SK-N-SH (cell line): ENCODE measurements around the gene HLA-DRB1. TPM values are rescaled to one million over a fixed set of nuclear protein-coding genes. Genes with fewer than 3 reads are reported as not detected.

Experiments
- CTCF ChIA-PET: fragments of 300-600, 350-600 bp; formaldehyde crosslinking; extraction: SDS; loops from one replicate; lab custom pipeline; 2021; lab: Yijun Ruan, JAX
- POLR2A ChIA-PET: fragments of 350-600 bp; sonication (Branson Sonifier 250); formaldehyde crosslinking; extraction: SDS; loops from one replicate; lab custom pipeline; 2020; ENCODE audit warnings: antibody characterized with exemption, inconsistent platforms; lab: Yijun Ruan, JAX
- DNase-seq: peaks from one replicate; pipeline ENCODE4 v3.0.0; 2012
- H2AFZ ChIP-seq: fragments of 200-600 bp; sonication (generic); 2 replicates; pipeline ENCODE4 v1.8.1; 2016; ENCODE audit warnings: antibody characterized with exemption, mild to moderate bottlenecking, low read depth
- H3F3A ChIP-seq: fragments of 200-600 bp; sonication (generic); replicated peaks from 2 replicates; pipeline ENCODE3; 2016; ENCODE audit warnings: antibody characterized with exemption, mild to moderate bottlenecking; ENCODE audit not compliant: insufficient read depth
- H3K27ac ChIP-seq, 2 experiments: fragments of 200-500 bp in 1 of 2; fragments of 200-600 bp in 1 of 2; sonication (Bioruptor generic) in 1 of 2; sonication (generic), shearing (Covaris generic) in 1 of 2; 2 replicates each; pipeline versions ENCODE4 v1.5.1 to v1.6.1; 2014 to 2016; ENCODE audit warnings: low read depth in 2 of 2, inconsistent platforms in 1 of 2, low read length in 1 of 2, mild to moderate bottlenecking in 1 of 2, mixed read lengths in 1 of 2
- H3K27me3 ChIP-seq: fragments of 200-600 bp; sonication (generic), shearing (Covaris generic); 2 replicates; pipeline ENCODE4 v1.6.1; 2016; ENCODE audit warnings: mixed run types; ENCODE audit not compliant: insufficient read depth
- H3K36me3 ChIP-seq, 2 experiments: fragments of 200-500 bp in 1 of 2; fragments of 200-600 bp in 1 of 2; sonication (Bioruptor generic) in 1 of 2; sonication (generic) in 1 of 2; replicated peaks in 1 of 2; 2 replicates each; pipeline versions ENCODE3 to v1.5.1; 2014 to 2016; ENCODE audit warnings: low read length in 1 of 2, mild to moderate bottlenecking in 1 of 2; ENCODE audit not compliant: insufficient read depth in 2 of 2, control insufficient read depth in 1 of 2
- H3K4me1 ChIP-seq, 2 experiments: fragments of 200-500 bp in 1 of 2; fragments of 200-600 bp in 1 of 2; sonication (Bioruptor generic) in 1 of 2; sonication (generic), shearing (Covaris generic) in 1 of 2; 2 replicates each; pipeline versions ENCODE4 v1.5.1 to v1.6.1; 2014 to 2016; ENCODE audit warnings: low read depth in 1 of 2, low read length in 1 of 2, mixed run types in 1 of 2; ENCODE audit not compliant: insufficient read depth in 2 of 2, control insufficient read depth in 1 of 2
- H3K4me2 ChIP-seq: fragments of 200-600 bp; sonication (generic), shearing (Covaris generic); 2 replicates; pipeline ENCODE4 v1.6.1; 2017; ENCODE audit warnings: mixed run types
- H3K4me3 ChIP-seq, 2 experiments: fragments of 200-500 bp in 1 of 2; fragments of 200-600 bp in 1 of 2; sonication (Bioruptor generic) in 1 of 2; sonication (generic), shearing (Covaris generic) in 1 of 2; 2 replicates each; pipeline versions ENCODE4 v1.5.1 to v1.8.1; 2014 to 2016; ENCODE audit warnings: low read depth in 2 of 2, inconsistent platforms in 1 of 2, low read length in 1 of 2, mild to moderate bottlenecking in 1 of 2, mixed read lengths in 1 of 2, moderate library complexity in 1 of 2
- H3K79me2 ChIP-seq: fragments of 200-600 bp; sonication (generic); 2 replicates; pipeline ENCODE4 v1.8.1; 2017; ENCODE audit warnings: mild to moderate bottlenecking; ENCODE audit not compliant: insufficient read depth
- H3K9ac ChIP-seq: fragments of 200-600 bp; sonication (generic); 2 replicates; pipeline ENCODE4 v1.6.1; 2017; ENCODE audit warnings: mixed run types
- H3K9me2 ChIP-seq: fragments of 200-600 bp; sonication (generic); 2 replicates; pipeline ENCODE4 v1.6.1; 2017; ENCODE audit warnings: mixed run types
- H3K9me3 ChIP-seq: fragments of 200-600 bp; sonication (generic); 2 replicates; pipeline ENCODE4 v1.6.1; 2017; ENCODE audit warnings: mixed run types, mild to moderate bottlenecking, moderate library complexity
- H4K20me1 ChIP-seq: fragments of 200-600 bp; sonication (generic); 2 replicates; pipeline ENCODE4 v1.6.1; 2017; ENCODE audit warnings: mild to moderate bottlenecking, mixed run types; ENCODE audit not compliant: insufficient read depth
- EP300 ChIP-seq, 2 experiments: IDR thresholded peaks; 2 replicates each; pipeline versions ENCODE4 v1.4.0 to v1.6.1; 2012; ENCODE audit warnings: borderline replicate concordance in 1 of 2, low read depth in 1 of 2, low read length in 1 of 2
- EZH2phosphoT487 ChIP-seq: fragments of 200-600 bp; sonication (generic); IDR thresholded peaks from 2 replicates; pipeline ENCODE4 v1.6.1; 2017; ENCODE audit warnings: low read depth, mixed run types, mild to moderate bottlenecking, antibody characterized with exemption, moderate library complexity, borderline replicate concordance
- FOSL2 ChIP-seq: IDR thresholded peaks from 2 replicates; pipeline ENCODE4 v1.4.0; 2012; ENCODE audit warnings: low read depth, mild to moderate bottlenecking, moderate library complexity, borderline replicate concordance
- JUND ChIP-seq: IDR thresholded peaks from 2 replicates; pipeline ENCODE4 v1.4.0; 2012
- MXI1 ChIP-seq: IDR thresholded peaks from 2 replicates; pipeline ENCODE4 v1.6.1; 2012; ENCODE audit warnings: mild to moderate bottlenecking, low read depth, low read length, improper control_type of control experiment
- RCOR1 ChIP-seq: fragments of 150-350 bp; IDR thresholded peaks from 2 replicates; pipeline ENCODE4 v1.6.1; 2017; ENCODE audit warnings: antibody characterized with exemption, low read length
- SIN3A ChIP-seq: IDR thresholded peaks from 2 replicates; pipeline ENCODE4 v1.6.1; 2012; ENCODE audit warnings: low read depth, mild to moderate bottlenecking, low read length, moderate library complexity, borderline replicate concordance
- WGBS: methylation state at CpG from one replicate; pipeline ENCODE4 v1.1.6; 2017; ENCODE audit warnings: low lambda C conversion rate; 5-methylcytosine and 5-hydroxymethylcytosine counted together
- polyA plus RNA-seq, 3 experiments: library from polyadenylated mRNA; depleted of rRNA; stranded (reverse); fragments of >200 nt; gene quantifications; 2 replicates each; pipeline ENCODE4 v1.2.3, GENCODE V29; 2012
- TF ChIP-seq, protein P1 (sequence below): IDR thresholded peaks from 2 replicates; pipeline ENCODE4 v1.4.0; 2012; ENCODE audit warnings: low read depth
- TF ChIP-seq, protein P2 (sequence below): fragments of 150-350 bp; IDR thresholded peaks from 2 replicates; pipeline ENCODE4 v1.6.1; 2016; ENCODE audit warnings: mild to moderate bottlenecking, low read depth, low read length
- TF ChIP-seq, protein P3 (sequence below): IDR thresholded peaks from 2 replicates; pipeline ENCODE4 v1.6.1; 2012; ENCODE audit warnings: mild to moderate bottlenecking, low read depth, low read length, moderate library complexity
- TF ChIP-seq, protein P4 (sequence below): fragments of 200-600 bp; sonication (generic); IDR thresholded peaks from 2 replicates; pipeline ENCODE4 v1.6.1; 2017; ENCODE audit warnings: antibody characterized with exemption, mild to moderate bottlenecking, moderate library complexity
- TF ChIP-seq, protein P5 (sequence below): IDR thresholded peaks from 2 replicates; pipeline ENCODE4 v1.4.0; 2012; ENCODE audit warnings: low read depth, borderline replicate concordance

Gene HLA-DRB1
- polyA plus RNA-seq, 1 of the 3 experiments (the other 2 are of a cell fraction), result not detected

DNA sequence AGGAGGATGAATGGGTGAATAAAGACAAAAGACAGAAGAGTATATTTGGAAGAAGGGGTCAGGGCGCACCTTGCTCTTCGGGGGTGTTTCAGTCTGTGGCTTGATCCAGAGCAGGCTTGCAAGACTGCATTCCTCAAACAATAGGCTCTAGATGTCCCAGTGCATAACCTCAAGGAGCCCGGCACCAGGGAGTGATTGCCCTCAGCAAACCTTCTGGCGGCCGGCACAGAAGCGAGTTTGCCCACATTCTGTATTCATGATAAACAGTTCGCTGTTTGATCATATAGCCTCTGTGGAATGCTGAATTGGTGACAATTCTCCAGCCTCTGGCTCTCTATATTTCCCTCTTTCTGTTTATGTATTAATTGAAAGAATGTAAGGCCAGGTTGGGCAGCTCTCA lies 29.9 kb downstream of the HLA-DRB1 start:
- ChIA-PET CTCF (no interaction called here), POLR2A (no interaction called here)
- Histone ChIP-seq H3K4me2 (no peak overlapping the region), H2AFZ (no peak overlapping the region), H3K9me3 (no peaks in the 10 kb centered on the region), H3K4me3 (no peak overlapping the region), H3K4me1 (no peaks in the 10 kb centered on the region), H3F3A (no peaks in the 10 kb centered on the region), H3K79me2 (no peaks in the 10 kb centered on the region), H3K27me3 (no peaks in the 10 kb centered on the region), H3K9ac (no peak overlapping the region), H3K27ac (no peak overlapping the region), H3K36me3 (no peaks in the 10 kb centered on the region), H4K20me1 (no peaks in the 10 kb centered on the region), H3K9me2 (no peaks in the 10 kb centered on the region)
- TF ChIP-seq, protein P1, sequence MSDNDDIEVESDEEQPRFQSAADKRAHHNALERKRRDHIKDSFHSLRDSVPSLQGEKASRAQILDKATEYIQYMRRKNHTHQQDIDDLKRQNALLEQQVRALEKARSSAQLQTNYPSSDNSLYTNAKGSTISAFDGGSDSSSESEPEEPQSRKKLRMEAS, result no peak
- TF ChIP-seq, protein P2, sequence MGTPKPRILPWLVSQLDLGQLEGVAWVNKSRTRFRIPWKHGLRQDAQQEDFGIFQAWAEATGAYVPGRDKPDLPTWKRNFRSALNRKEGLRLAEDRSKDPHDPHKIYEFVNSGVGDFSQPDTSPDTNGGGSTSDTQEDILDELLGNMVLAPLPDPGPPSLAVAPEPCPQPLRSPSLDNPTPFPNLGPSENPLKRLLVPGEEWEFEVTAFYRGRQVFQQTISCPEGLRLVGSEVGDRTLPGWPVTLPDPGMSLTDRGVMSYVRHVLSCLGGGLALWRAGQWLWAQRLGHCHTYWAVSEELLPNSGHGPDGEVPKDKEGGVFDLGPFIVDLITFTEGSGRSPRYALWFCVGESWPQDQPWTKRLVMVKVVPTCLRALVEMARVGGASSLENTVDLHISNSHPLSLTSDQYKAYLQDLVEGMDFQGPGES, result no peak
- TF ChIP-seq SIN3A (no peak), EZH2phosphoT487 (no peak), JUND (no peak)
- TF ChIP-seq, protein P3, sequence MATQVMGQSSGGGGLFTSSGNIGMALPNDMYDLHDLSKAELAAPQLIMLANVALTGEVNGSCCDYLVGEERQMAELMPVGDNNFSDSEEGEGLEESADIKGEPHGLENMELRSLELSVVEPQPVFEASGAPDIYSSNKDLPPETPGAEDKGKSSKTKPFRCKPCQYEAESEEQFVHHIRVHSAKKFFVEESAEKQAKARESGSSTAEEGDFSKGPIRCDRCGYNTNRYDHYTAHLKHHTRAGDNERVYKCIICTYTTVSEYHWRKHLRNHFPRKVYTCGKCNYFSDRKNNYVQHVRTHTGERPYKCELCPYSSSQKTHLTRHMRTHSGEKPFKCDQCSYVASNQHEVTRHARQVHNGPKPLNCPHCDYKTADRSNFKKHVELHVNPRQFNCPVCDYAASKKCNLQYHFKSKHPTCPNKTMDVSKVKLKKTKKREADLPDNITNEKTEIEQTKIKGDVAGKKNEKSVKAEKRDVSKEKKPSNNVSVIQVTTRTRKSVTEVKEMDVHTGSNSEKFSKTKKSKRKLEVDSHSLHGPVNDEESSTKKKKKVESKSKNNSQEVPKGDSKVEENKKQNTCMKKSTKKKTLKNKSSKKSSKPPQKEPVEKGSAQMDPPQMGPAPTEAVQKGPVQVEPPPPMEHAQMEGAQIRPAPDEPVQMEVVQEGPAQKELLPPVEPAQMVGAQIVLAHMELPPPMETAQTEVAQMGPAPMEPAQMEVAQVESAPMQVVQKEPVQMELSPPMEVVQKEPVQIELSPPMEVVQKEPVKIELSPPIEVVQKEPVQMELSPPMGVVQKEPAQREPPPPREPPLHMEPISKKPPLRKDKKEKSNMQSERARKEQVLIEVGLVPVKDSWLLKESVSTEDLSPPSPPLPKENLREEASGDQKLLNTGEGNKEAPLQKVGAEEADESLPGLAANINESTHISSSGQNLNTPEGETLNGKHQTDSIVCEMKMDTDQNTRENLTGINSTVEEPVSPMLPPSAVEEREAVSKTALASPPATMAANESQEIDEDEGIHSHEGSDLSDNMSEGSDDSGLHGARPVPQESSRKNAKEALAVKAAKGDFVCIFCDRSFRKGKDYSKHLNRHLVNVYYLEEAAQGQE, result no peak
- WGBS, result no CpG with 5 or more reads among the region's 7 CpGs
- DNase-seq, result no peak

DNA sequence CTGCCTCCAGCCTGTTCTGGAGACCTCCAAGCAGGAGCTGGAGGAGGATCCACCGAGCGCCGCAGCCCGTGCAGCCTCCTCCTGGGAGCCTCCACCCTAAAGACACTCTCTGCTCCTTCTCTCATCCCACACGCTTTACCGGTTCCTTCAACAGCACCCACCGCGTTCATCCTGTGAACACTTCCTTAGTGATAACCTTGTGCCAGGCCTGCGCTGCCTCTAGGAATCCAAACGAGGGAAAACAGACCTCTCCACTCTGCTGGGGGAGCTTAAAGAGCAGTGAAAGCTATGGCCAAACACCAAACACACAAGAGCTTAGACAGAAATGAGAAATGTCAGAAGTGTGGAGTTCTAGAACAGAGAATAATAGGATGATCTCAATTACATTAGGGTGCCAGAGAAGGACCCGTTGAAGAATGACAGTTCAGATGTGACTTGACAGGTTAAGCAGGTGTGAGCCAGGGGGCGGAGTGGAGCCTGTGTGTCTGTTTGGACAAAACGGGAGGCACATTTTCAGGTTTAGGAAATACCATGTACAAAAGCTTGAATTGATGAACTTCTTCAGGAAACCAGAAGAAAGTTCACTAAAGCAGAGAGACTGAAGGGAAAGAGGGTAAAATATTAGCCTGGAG lies 31.1 kb downstream of the HLA-DRB1 start:
- H3K9me3 ChIP-seq, result no peaks in the 10 kb centered on the region
- WGBS, result 4% methylated on average over 9 of the region's 13 CpGs
- H3K79me2 ChIP-seq, result no peaks in the 10 kb centered on the region
- H3F3A ChIP-seq, result no peaks in the 10 kb centered on the region
- no peak overlapping the region for H2AFZ ChIP-seq
- no peaks in the 10 kb centered on the region for H3K27me3 ChIP-seq
- no peaks in the 10 kb centered on the region for H3K9me2 ChIP-seq
- H3K4me1 ChIP-seq, result no peaks in the 10 kb centered on the region
- no peak for DNase-seq
- no peak overlapping the region for H3K4me2 ChIP-seq
- no peak overlapping the region for H3K4me3 ChIP-seq
- no peaks in the 10 kb centered on the region for H4K20me1 ChIP-seq
- no peak overlapping the region for H3K9ac ChIP-seq
- ChIA-PET POLR2A (interaction anchor here (0.7 kb wide), 1 partner anchor 36 kb away, joined by 3 read pairs; no protein-coding TSS in a partner anchor), CTCF (interaction anchor here (0.6 kb wide), 1 partner anchor 1593 kb away, joined by 3 read pairs; no protein-coding TSS in a partner anchor)
- H3K27ac ChIP-seq, result no peak overlapping the region
- no peaks in the 10 kb centered on the region for H3K36me3 ChIP-seq
- TF ChIP-seq RCOR1 (no peak), FOSL2 (no peak), MXI1 (no peak), EP300 (IDR thresholded peaks at IDR 0.05; ENCODE audit: borderline replicate concordance in 1 of 2, low read depth in 1 of 2, low read length in 1 of 2) (no peak)
- TF ChIP-seq, protein P4, sequence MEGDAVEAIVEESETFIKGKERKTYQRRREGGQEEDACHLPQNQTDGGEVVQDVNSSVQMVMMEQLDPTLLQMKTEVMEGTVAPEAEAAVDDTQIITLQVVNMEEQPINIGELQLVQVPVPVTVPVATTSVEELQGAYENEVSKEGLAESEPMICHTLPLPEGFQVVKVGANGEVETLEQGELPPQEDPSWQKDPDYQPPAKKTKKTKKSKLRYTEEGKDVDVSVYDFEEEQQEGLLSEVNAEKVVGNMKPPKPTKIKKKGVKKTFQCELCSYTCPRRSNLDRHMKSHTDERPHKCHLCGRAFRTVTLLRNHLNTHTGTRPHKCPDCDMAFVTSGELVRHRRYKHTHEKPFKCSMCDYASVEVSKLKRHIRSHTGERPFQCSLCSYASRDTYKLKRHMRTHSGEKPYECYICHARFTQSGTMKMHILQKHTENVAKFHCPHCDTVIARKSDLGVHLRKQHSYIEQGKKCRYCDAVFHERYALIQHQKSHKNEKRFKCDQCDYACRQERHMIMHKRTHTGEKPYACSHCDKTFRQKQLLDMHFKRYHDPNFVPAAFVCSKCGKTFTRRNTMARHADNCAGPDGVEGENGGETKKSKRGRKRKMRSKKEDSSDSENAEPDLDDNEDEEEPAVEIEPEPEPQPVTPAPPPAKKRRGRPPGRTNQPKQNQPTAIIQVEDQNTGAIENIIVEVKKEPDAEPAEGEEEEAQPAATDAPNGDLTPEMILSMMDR, result no peak
- TF ChIP-seq, protein P5, sequence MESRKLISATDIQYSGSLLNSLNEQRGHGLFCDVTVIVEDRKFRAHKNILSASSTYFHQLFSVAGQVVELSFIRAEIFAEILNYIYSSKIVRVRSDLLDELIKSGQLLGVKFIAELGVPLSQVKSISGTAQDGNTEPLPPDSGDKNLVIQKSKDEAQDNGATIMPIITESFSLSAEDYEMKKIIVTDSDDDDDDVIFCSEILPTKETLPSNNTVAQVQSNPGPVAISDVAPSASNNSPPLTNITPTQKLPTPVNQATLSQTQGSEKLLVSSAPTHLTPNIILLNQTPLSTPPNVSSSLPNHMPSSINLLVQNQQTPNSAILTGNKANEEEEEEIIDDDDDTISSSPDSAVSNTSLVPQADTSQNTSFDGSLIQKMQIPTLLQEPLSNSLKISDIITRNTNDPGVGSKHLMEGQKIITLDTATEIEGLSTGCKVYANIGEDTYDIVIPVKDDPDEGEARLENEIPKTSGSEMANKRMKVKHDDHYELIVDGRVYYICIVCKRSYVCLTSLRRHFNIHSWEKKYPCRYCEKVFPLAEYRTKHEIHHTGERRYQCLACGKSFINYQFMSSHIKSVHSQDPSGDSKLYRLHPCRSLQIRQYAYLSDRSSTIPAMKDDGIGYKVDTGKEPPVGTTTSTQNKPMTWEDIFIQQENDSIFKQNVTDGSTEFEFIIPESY, result no peak
- TF ChIP-seq, protein P3, result no peak
